Lower lobe of right lung (tissue), 2 donors: ENCODE data around the gene SCART1. TPM values are rescaled to one million over a fixed set of nuclear protein-coding genes. Genes with fewer than 3 reads are reported as not detected.
"Not testable (repeated sequence)": the region's sequence is repeated elsewhere in the genome, so short reads cannot be mapped to it uniquely, and the experiment has no call there.

ENCODE experiments used
- ATAC-seq, 2 donors: fragments of 200-7000 bp; cut with Tn5 transposase; one replicate each; pipeline ENCODE4 v1.9.1; 2020 to 2022; ENCODE audit warnings: mild to moderate bottlenecking in 2 of 2, moderate library complexity in 2 of 2
- DNase-seq: peaks from one replicate; pipeline ENCODE4 v3.0.0-alpha.2; 2020
- H3K27ac ChIP-seq: fragments of 200-600 bp; one replicate; pipeline ENCODE4 v1.8.0; 2022
- H3K27me3 ChIP-seq: fragments of 200-600 bp; one replicate; pipeline ENCODE4 v1.8.0; 2022; ENCODE audit warnings: low read depth
- H3K36me3 ChIP-seq: fragments of 200-600 bp; one replicate; pipeline ENCODE4 v1.8.0; 2022; ENCODE audit warnings: mild to moderate bottlenecking
- H3K4me1 ChIP-seq: fragments of 200-600 bp; one replicate; pipeline ENCODE4 v1.8.0; 2022
- H3K4me3 ChIP-seq: fragments of 200-600 bp; one replicate; pipeline ENCODE4 v1.8.0; 2022; ENCODE audit warnings: mild to moderate bottlenecking
- H3K9me3 ChIP-seq: fragments of 200-600 bp; one replicate; pipeline ENCODE4 v1.8.0; 2022
- CTCF ChIP-seq: fragments of 200-600 bp; IDR thresholded peaks from one replicate; pipeline ENCODE4 v1.8.0; 2022; ENCODE audit warnings: antibody characterized with exemption, mild to moderate bottlenecking
- intact Hi-C: fragments of 100-400 bp; cut with DNase I; formaldehyde crosslinking; loops from one replicate; pipeline ENCODE4 v1.11.0; 2022
- total RNA-seq: library from RNA; stranded (reverse); fragmentation: NEBNext Ultra II Directional; extraction: Animal tissue kit (Norgen Biotek cat#: 25700); gene quantifications from one replicate; pipeline ENCODE4 v1.2.1, GENCODE V29; 2021
- donor health status: DM: no; HTN: yes; CAD: no; lungs with severe emphysema.

SCART1 gene
- total RNA-seq, 1 donor from 2014 or later, result 2.4 TPM

- Histone ChIP-seq H3K27ac (no peak overlapping the region), H3K27me3 (no peaks in the 10 kb centered on the region), H3K36me3 (no peaks in the 10 kb centered on the region), H3K4me1 (no peaks in the 10 kb centered on the region), H3K9me3 (no peaks in the 10 kb centered on the region), H3K4me3 (no peak overlapping the region)
- ATAC-seq, result no peak
- intact Hi-C loops, result no loop called here
- no peak for DNase-seq
- TF ChIP-seq CTCF, result no peak
Measured at GRCh38 chr10:133515471-133515870, 61.7 kb downstream of the SCART1 start.

- Histone ChIP-seq H3K27ac (no peak overlapping the region), H3K9me3 (no peaks in the 10 kb centered on the region), H3K36me3 (no peaks in the 10 kb centered on the region), H3K4me1 (no peaks in the 10 kb centered on the region), H3K4me3 (no peak overlapping the region), H3K27me3 (no peaks in the 10 kb centered on the region)
- intact Hi-C loops, result no loop called here
- no peak for ATAC-seq
- DNase-seq, result no peak
- TF ChIP-seq CTCF, result no peak
Measured at GRCh38 chr10:133516057-133516456, 62.3 kb downstream of the SCART1 start.

- intact Hi-C loops, H3K4me3 ChIP-seq, H3K27ac ChIP-seq, DNase-seq, H3K4me1 ChIP-seq, ATAC-seq, H3K27me3 ChIP-seq, H3K36me3 ChIP-seq: not testable (repeated sequence)
- peaks cover 12% of the 10 kb centered on the region for H3K9me3 ChIP-seq
Measured at GRCh38 chr10:133518517-133518916, 64.8 kb downstream of the SCART1 start.

Other genes starting within 250 kb of the SCART1 start
- not detected for gene UTF1, start 223.7 kb upstream of the SCART1 start, total RNA-seq
- gene VENTX, start 216.1 kb upstream of the SCART1 start, total RNA-seq, result 4.5 TPM
- gene ADAM8, start 177.1 kb upstream of the SCART1 start, total RNA-seq, result 18.7 TPM
- 54.5 TPM for gene TUBGCP2, start 145.1 kb upstream of the SCART1 start, total RNA-seq
- 44.8 TPM for gene ZNF511, start 145.0 kb upstream of the SCART1 start, total RNA-seq
- gene CALY, start 117.0 kb upstream of the SCART1 start, total RNA-seq, result not detected
- not detected for gene PRAP1, start 106.6 kb upstream of the SCART1 start, total RNA-seq
- 31.0 TPM for gene FUOM, start 95.9 kb upstream of the SCART1 start, total RNA-seq
- gene ECHS1, start 80.6 kb upstream of the SCART1 start, total RNA-seq, result 59.5 TPM
- gene PAOX, start 74.7 kb upstream of the SCART1 start, total RNA-seq, result 6.9 TPM
- 41.7 TPM for gene MTG1, start 59.8 kb upstream of the SCART1 start, total RNA-seq
- not detected for gene SPRN, start 29.3 kb upstream of the SCART1 start, total RNA-seq
- 0.86 TPM for gene CYP2E1, start 73.4 kb downstream of the SCART1 start, total RNA-seq
- 0.74 TPM for gene SYCE1, start 111.6 kb downstream of the SCART1 start, total RNA-seq
- gene FRG2B, start 172.8 kb downstream of the SCART1 start, total RNA-seq, result not detected